ENCODE results near the gene SNX8. TPM values are rescaled to one million over a fixed set of nuclear protein-coding genes. Genes with fewer than 3 reads are reported as not detected.

Gene SNX8
- total RNA-seq, 1 donor from 2014 or later = 41.5 TPM

DNA sequence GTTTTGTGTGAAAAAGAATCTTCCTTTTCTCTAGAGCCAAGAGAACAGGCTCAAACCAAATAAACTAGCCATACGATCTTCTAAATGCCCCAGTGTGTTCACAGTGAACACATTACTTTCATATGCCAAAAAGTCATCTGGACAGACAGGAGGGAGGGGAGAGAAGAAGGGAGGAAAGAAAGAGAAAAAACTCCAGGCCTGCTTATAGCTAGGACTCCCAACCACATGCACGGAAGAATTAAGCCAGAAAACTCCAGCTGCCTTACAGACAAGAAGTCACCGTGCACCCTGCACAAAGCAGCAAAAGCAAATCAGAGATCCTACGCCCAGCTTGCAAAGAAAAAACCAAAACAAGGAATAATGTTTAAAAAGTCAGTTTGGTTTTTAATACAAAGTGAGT lies 34.3 kb downstream of the SNX8 start:
- no peak for TF ChIP-seq CTCF (IDR thresholded peaks at IDR 0.05)
- Mint-ChIP-seq H3K27ac (ENCODE audit: unreplicated experiment) (no peak overlapping the region), H3K4me1 (ENCODE audit: unreplicated experiment) (peaks cover 7% of the 10 kb centered on the region), H3K9me3 (ENCODE audit: unreplicated experiment) (no peaks in the 10 kb centered on the region), H3K36me3 (ENCODE audit: unreplicated experiment) (peaks cover 3% of the 10 kb centered on the region), H3K27me3 (ENCODE audit: unreplicated experiment) (no peaks in the 10 kb centered on the region), H3K4me3 (ENCODE audit: unreplicated experiment) (no peak overlapping the region)
- DNase-seq (ENCODE audit: extremely low spot score, unreplicated experiment) = no peak

DNA sequence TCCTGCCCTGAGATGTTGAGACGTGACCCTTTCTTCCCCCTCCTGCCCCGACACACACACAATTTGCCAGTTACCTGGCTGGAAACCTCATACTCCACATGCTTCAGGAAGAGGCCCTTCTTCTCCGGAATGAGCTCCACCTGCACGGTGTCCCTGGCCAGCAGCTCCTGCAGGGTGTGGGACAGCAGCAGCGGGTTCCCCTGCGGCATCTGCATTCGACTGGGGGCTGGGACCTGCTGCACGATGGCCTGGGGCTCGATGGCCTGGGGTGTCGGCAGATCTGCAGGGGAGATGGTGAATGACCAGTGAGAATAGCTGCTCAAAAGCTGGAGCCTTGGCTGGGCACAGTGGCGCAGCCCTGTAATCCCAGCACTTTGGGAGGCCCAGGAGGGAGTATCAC lies 36.2 kb downstream of the SNX8 start:
- peak overlapping the region; percentile 16 for H3K27ac Mint-ChIP-seq (ENCODE audit: unreplicated experiment)

GRCh38 chr7:2276107-2276506 lies 38.1 kb downstream of the SNX8 start:
- no peak overlapping the region for H3K27ac Mint-ChIP-seq (ENCODE audit: unreplicated experiment)
- TF ChIP-seq CTCF (IDR thresholded peaks at IDR 0.05) = no peak
- H3K4me3 Mint-ChIP-seq (ENCODE audit: unreplicated experiment) = no peak overlapping the region
- H3K4me1 Mint-ChIP-seq (ENCODE audit: unreplicated experiment) = peaks cover 7% of the 10 kb centered on the region
- no peaks in the 10 kb centered on the region for H3K9me3 Mint-ChIP-seq (ENCODE audit: unreplicated experiment)
- DNase-seq (ENCODE audit: extremely low spot score, unreplicated experiment) = no peak
- H3K27me3 Mint-ChIP-seq (ENCODE audit: unreplicated experiment) = no peaks in the 10 kb centered on the region
- H3K36me3 Mint-ChIP-seq (ENCODE audit: unreplicated experiment) = peaks cover 16% of the 10 kb centered on the region

More for the DNA sequence above, 36.2 kb downstream of the SNX8 start:
- Mint-ChIP-seq H3K4me3 (ENCODE audit: unreplicated experiment) (no peak overlapping the region), H3K27me3 (ENCODE audit: unreplicated experiment) (no peaks in the 10 kb centered on the region), H3K4me1 (ENCODE audit: unreplicated experiment) (peaks cover 7% of the 10 kb centered on the region), H3K36me3 (ENCODE audit: unreplicated experiment) (peaks cover 6% of the 10 kb centered on the region), H3K9me3 (ENCODE audit: unreplicated experiment) (no peaks in the 10 kb centered on the region)
- TF ChIP-seq CTCF (IDR thresholded peaks at IDR 0.05) = no peak
- DNase-seq (ENCODE audit: extremely low spot score, unreplicated experiment) = no peak

- Mint-ChIP-seq H3K4me3 (ENCODE audit: unreplicated experiment) (no peak overlapping the region), H3K9me3 (ENCODE audit: unreplicated experiment) (no peaks in the 10 kb centered on the region), H3K27ac (ENCODE audit: unreplicated experiment) (no peak overlapping the region), H3K36me3 (ENCODE audit: unreplicated experiment) (peaks cover 16% of the 10 kb centered on the region), H3K27me3 (ENCODE audit: unreplicated experiment) (no peaks in the 10 kb centered on the region), H3K4me1 (ENCODE audit: unreplicated experiment) (peaks cover 11% of the 10 kb centered on the region)
- no peak for DNase-seq (ENCODE audit: extremely low spot score, unreplicated experiment)
- no peak for TF ChIP-seq CTCF (IDR thresholded peaks at IDR 0.05)
Observed at GRCh38 chr7:2275101-2275500, 39.1 kb downstream of the SNX8 start.

GRCh38 chr7:2274666-2275065 lies 39.6 kb downstream of the SNX8 start:
- H3K4me1 Mint-ChIP-seq (ENCODE audit: unreplicated experiment) = peaks cover 11% of the 10 kb centered on the region
- DNase-seq (ENCODE audit: extremely low spot score, unreplicated experiment) = no peak
- no peak for TF ChIP-seq CTCF (IDR thresholded peaks at IDR 0.05)
- no peak overlapping the region for H3K4me3 Mint-ChIP-seq (ENCODE audit: unreplicated experiment)
- no peak overlapping the region for H3K27ac Mint-ChIP-seq (ENCODE audit: unreplicated experiment)
- peaks cover 16% of the 10 kb centered on the region for H3K36me3 Mint-ChIP-seq (ENCODE audit: unreplicated experiment)
- no peaks in the 10 kb centered on the region for H3K27me3 Mint-ChIP-seq (ENCODE audit: unreplicated experiment)
- no peaks in the 10 kb centered on the region for H3K9me3 Mint-ChIP-seq (ENCODE audit: unreplicated experiment)
